Neural cell (in vitro differentiated cells): ENCODE measurements around the gene DCAF7.

ENCODE experiments used
- CTCF ChIP-seq: fragments of 450-650 bp; IDR thresholded peaks from 2 replicates; pipeline ENCODE4 v1.5.1; 2014; ENCODE audit warnings: antibody characterized with exemption, mild to moderate bottlenecking, moderate library complexity; ENCODE audit not compliant: poor library complexity, severe bottlenecking
- EP300 ChIP-seq: fragments of 450-650 bp; conservative IDR thresholded peaks from 2 replicates; pipeline ENCODE4 v1.6.1; 2014; ENCODE audit warnings: antibody characterized with exemption, mild to moderate bottlenecking, moderate library complexity; ENCODE audit not compliant: poor library complexity, severe bottlenecking
- EZH2 ChIP-seq: fragments of 200-600, 300-800 bp; shearing (Covaris generic), sonication (generic); IDR thresholded peaks from 2 replicates; pipeline ENCODE4 v1.6.1; 2014; ENCODE audit warnings: antibody characterized with exemption, low read length, borderline replicate concordance, mild to moderate bottlenecking; ENCODE audit not compliant: insufficient read depth, poor library complexity, severe bottlenecking
- MXI1 ChIP-seq: fragments of 450-650 bp; conservative IDR thresholded peaks from 2 replicates; pipeline ENCODE4 v1.6.1; 2014; ENCODE audit warnings: antibody characterized with exemption, mild to moderate bottlenecking; ENCODE audit not compliant: poor library complexity, severe bottlenecking
- POLR2AphosphoS5 ChIP-seq: IDR thresholded peaks from 2 replicates; pipeline ENCODE4 v1.6.1; 2012
- RAD21 ChIP-seq: fragments of 450-650 bp; conservative IDR thresholded peaks from 2 replicates; pipeline ENCODE4 v1.6.1; 2014; ENCODE audit warnings: antibody characterized with exemption, mild to moderate bottlenecking, moderate library complexity
- REST ChIP-seq: IDR thresholded peaks from 2 replicates; pipeline ENCODE4 v1.6.1; 2012; ENCODE audit warnings: borderline replicate concordance
- SMC3 ChIP-seq: fragments of 450-650 bp; conservative IDR thresholded peaks from 2 replicates; pipeline ENCODE4 v1.6.1; 2014; ENCODE audit warnings: antibody characterized with exemption, mild to moderate bottlenecking, moderate library complexity; ENCODE audit not compliant: poor library complexity
- TAF1 ChIP-seq: IDR thresholded peaks from 2 replicates; pipeline ENCODE4 v1.6.1; 2012; ENCODE audit warnings: low read depth

- no peak for TF ChIP-seq POLR2AphosphoS5
- TF ChIP-seq CTCF = no peak
- TF ChIP-seq REST = no peak
- TF ChIP-seq EZH2 = no peak
- no peak for TF ChIP-seq SMC3
- no peak for TF ChIP-seq RAD21
- TF ChIP-seq EP300 = no peak
- no peak for TF ChIP-seq MXI1
- no peak for TF ChIP-seq TAF1
Measured at GRCh38 chr17:63563339-63563738, 13.1 kb downstream of the DCAF7 start.
